ENCODE data around the gene OARD1.

The OARD1 gene

GRCh38 chr6:41047745-41048732 lies 24.1 kb downstream of the OARD1 start:
- ATAC-seq, result no peak

GRCh38 chr6:41047306-41047705 lies 24.9 kb downstream of the OARD1 start:
- no peak for ATAC-seq

DNA sequence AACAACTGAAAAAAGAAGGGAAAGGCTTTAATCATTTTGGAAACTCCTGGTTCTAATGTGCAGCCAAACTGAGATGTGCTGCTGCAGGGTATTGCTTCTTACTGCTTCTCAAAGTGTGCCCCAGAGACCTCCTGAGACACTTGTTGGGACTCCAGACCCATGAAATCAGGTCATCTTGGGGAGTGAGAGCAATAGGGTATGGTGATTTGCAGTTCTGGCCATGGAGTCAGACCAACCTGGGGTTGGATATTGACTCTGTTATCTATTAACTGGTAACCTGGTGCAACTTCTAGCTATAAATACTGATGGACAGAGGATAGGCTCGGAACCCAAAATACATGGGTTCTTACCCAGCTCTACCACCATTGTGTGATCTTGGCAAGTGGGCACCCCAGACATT lies 26.1 kb downstream of the OARD1 start:
- no peak for ATAC-seq

GRCh38 chr6:41045664-41046063 lies 26.5 kb downstream of the OARD1 start:
- ATAC-seq, result no peak

DNA sequence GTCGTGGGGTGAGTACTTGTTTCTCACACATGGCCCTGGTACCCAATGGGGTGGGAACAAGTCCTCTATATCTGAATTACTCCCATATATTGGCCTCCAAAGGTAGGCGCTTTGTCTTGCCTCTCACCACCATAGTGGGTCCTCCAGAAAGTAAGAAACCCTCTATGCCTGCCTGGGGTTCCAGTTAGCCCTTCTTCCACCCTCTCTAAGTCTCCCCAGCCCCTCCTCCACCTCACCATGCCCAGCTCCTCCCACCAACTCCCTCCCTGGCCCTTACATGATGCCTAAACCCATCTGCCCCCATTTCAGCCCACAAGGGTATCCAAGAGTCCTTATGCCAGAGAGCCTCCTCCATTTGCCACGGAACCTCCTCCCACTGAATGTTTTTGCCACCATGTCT lies 29.0 kb downstream of the OARD1 start:
- no peak for ATAC-seq

DNA sequence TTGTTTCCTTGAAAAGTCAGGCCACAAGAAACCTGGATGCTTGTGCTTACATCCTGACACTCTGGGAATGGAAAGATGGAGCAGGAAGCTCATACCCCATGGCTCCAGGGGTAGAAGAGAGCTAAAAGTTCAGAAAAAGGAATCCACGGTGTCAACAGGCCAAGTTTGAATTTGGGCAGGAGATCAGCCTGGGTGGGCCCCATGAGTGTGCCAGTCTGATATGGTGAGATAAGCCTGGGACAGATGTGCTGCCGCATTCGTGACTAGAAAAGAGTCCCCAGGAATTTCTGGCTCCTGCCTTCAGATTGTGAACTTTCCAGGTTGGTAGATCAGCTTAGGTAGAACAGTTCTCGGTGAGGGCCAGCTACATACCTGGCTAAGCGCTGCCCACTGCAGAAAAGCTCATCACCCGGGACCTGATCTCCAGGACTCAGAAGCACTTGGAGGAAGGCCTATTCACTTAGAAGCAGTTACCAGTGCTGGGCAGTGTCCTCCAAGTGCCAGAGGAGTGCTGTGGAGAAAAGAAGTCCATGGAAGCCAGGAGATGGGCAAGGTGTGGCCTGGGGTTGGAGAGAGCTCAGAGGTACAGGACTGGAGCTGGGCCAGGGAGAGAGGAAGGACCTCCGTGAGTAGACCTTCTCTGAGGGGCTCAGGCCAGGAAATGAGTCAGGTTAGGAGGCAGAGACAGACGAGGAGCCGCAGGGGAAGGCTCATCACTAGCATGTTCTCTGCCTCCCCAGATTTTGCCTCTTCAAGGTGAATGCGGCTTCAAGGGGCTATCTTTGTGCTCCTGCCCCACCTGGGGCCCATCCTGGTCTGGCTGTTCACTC lies 29.7 kb downstream of the OARD1 start, which contains the start of gene TSPO2:
TSS of gene TSPO2 (plus strand) at position 242 of the 830 bp plus-strand sequence. CDS start at position 761, 519 bp downstream.
- no peak for ATAC-seq

GRCh38 chr6:41040940-41041536 lies 31.1 kb downstream of the OARD1 start:
- no peak for ATAC-seq

- ATAC-seq, result no peak
These were observed 31.8 kb downstream of the OARD1 start for GRCh38 chr6:41040101-41040939.

DNA sequence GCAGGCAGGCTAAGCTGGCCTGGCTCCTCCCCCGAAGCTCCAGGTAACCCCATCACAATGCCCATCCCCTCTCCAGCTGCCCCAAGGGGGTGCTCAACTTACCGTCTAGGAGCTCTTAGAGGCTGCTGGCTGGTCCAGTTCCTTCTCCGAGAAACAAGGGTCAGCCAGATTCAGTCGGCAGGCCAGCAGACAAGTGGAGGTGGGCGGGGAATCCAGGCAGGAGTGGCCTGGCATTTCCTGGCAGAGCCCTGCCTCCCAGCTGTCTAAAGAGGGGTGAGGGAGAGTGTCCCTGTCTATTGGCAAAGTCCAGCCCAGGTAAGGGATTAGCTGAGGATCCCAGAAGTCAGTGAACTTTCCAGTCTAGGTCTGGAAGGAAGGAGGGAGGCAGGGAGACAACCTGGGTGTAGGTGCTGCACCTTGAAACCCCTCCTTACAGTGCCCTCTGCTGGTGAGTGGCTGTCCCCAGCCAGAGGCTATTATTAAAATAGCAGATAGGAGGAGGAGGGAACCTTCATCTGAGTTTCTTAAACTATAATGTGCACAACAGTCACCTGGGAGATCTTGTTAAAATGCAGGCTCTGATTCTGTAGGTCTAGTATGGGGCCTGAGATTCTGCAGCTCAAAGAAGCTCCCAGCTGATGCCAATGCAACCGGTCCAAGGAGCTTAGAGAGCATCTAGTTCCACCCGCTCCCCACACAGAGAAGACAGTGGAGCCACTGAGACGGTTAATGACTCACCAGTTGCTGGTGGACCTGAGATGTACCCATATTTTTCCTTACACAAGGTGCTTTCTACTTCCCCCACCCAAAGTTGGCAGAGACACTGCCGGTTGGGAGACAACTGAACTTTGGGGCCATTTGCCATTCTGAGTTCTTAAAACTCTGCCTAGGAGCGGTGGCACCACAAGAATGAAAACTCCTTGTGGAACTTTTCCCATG lies 32.8 kb downstream of the OARD1 start, which contains the start of gene UNC5CL:
TSS of gene UNC5CL (minus strand) at position 162 of the 939 bp plus-strand sequence. CDS start 4,147 bp downstream, outside the sequence.
- peak; percentile 55 to 63 for ATAC-seq

- ATAC-seq, result no peak
These were observed 34.0 kb downstream of the OARD1 start for GRCh38 chr6:41038205-41038604.

- ATAC-seq, result no peak
These were observed 34.9 kb downstream of the OARD1 start for GRCh38 chr6:41037107-41037900.

DNA sequence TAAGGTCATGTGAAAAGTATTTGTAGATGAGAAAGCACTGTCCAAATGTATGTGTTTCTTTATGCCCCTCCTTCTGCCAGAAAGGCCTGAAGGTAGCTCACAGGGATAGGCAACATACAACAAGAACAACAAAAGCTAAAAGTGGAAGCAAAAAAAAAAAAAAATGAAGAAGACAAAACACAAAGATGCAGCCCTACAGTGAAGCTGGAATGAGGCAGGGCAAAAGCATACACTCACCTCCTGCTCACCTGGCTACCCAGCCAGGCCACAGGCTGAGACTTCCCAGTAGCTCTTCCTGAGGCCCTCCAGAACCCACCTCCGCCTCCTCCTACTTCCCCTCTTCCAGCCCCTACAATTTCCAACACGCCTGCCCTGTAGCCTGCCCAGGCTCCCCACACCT lies 35.6 kb downstream of the OARD1 start:
- no peak for ATAC-seq

- ATAC-seq, result no peak
These were observed 36.0 kb downstream of the OARD1 start for GRCh38 chr6:41036186-41036585.

GRCh38 chr6:41033776-41034175 lies 38.4 kb downstream of the OARD1 start:
- ATAC-seq, result no peak

DNA sequence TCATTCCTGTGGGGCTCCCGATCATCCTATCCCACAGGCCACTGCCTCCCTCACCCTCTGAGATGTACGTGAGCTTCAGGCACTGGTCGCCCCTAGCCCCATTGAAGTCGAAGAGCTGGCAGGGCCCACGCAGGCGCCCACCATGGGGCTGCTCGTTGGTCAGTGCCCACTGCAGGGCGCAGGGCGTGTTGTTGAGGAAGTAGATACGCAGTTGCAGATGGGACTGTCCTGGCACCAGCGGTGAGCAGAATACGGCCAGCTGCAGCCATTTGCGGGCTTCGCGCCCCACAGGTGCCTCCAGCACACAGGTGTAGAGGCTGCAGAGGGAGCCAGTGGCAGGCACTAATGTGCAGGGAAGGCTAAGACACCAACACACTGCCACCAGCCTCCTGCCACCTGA lies 39.3 kb downstream of the OARD1 start:
- no peak for ATAC-seq

GRCh38 chr6:41028561-41029412 lies 43.4 kb downstream of the OARD1 start:
- ATAC-seq, result peak; percentile 44 to 48

- ATAC-seq, result peak; percentile 84 to 88
These were observed 44.2 kb downstream of the OARD1 start for GRCh38 chr6:41027799-41028560.

GRCh38 chr6:41027241-41027640 lies 44.9 kb downstream of the OARD1 start:
- ATAC-seq, result no peak
